ENCODE results near the gene BPIFA3. TPM values are rescaled to one million over a fixed set of nuclear protein-coding genes. Genes with fewer than 3 reads are reported as not detected.
"Not testable (repeated sequence)": the region's sequence is repeated elsewhere in the genome, so short reads cannot be mapped to it uniquely, and the experiment has no call there.

Gene BPIFA3
- total RNA-seq, 3 donors from 2014 or later = not detected

DNA sequence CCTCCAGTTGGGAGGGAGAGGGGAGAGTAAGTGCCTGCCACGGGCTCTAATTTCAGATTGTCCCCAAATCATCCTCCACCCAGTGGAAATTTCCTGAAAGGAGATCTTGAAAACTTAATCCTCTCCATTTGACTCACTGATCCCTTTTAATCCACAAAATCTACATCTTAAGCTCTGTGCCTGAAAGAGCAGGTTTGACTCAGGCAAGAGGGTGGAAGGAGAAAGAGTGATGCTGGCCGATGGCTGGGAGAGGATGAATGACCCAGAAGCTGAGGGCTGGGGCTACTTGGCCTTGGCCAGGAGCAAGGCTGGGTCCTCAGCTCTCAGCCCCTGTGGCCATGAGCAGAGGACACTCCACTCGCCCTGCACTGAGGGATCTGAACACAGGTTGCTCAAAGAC is 41.1 kb upstream of the BPIFA3 start:
- Histone ChIP-seq H3K36me3 (ENCODE audit: low read depth) (no peaks in the 10 kb centered on the region), H3K4me3 (no peak overlapping the region), H3K4me1 (ENCODE audit: low read depth) (no peaks in the 10 kb centered on the region), H3K9me3 (no peaks in the 10 kb centered on the region)
- intact Hi-C loops (cut with DNase I, micrococcal nuclease) = no loop called here
- DNase-seq (no peak), ATAC-seq (no peak)
- TF ChIP-seq, protein P1, sequence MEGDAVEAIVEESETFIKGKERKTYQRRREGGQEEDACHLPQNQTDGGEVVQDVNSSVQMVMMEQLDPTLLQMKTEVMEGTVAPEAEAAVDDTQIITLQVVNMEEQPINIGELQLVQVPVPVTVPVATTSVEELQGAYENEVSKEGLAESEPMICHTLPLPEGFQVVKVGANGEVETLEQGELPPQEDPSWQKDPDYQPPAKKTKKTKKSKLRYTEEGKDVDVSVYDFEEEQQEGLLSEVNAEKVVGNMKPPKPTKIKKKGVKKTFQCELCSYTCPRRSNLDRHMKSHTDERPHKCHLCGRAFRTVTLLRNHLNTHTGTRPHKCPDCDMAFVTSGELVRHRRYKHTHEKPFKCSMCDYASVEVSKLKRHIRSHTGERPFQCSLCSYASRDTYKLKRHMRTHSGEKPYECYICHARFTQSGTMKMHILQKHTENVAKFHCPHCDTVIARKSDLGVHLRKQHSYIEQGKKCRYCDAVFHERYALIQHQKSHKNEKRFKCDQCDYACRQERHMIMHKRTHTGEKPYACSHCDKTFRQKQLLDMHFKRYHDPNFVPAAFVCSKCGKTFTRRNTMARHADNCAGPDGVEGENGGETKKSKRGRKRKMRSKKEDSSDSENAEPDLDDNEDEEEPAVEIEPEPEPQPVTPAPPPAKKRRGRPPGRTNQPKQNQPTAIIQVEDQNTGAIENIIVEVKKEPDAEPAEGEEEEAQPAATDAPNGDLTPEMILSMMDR (IDR thresholded peaks at IDR 0.05) = no peak

- TF ChIP-seq, protein P1 (IDR thresholded peaks at IDR 0.05) = no peak
- ATAC-seq (no peak), DNase-seq (no peak)
- Histone ChIP-seq H3K4me3 (no peak overlapping the region), H3K36me3 (ENCODE audit: low read depth) (no peaks in the 10 kb centered on the region), H3K4me1 (ENCODE audit: low read depth) (no peaks in the 10 kb centered on the region), H3K9me3 (no peaks in the 10 kb centered on the region)
- intact Hi-C loops (cut with DNase I, micrococcal nuclease) = no loop called here
Measured at GRCh38 chr20:33177866-33178265, 39.3 kb upstream of the BPIFA3 start.

GRCh38 chr20:33178726-33179125 is 38.4 kb upstream of the BPIFA3 start:
- Histone ChIP-seq H3K9me3 (no peaks in the 10 kb centered on the region), H3K36me3 (ENCODE audit: low read depth) (no peaks in the 10 kb centered on the region), H3K4me3 (no peak overlapping the region), H3K4me1 (ENCODE audit: low read depth) (no peaks in the 10 kb centered on the region)
- TF ChIP-seq, protein P1 (IDR thresholded peaks at IDR 0.05) = no peak
- intact Hi-C loops (cut with DNase I, micrococcal nuclease) = no loop called here
- DNase-seq = peak in 1 of 3 donors; percentile 8
- peak; percentile 28 for ATAC-seq

GRCh38 chr20:33180169-33180568 is 37.0 kb upstream of the BPIFA3 start:
- DNase-seq = no peak

GRCh38 chr20:33181482-33182093 is 35.6 kb upstream of the BPIFA3 start:
- TF ChIP-seq, protein P1 (IDR thresholded peaks at IDR 0.05) = no peak
- Histone ChIP-seq H3K4me1 (ENCODE audit: low read depth) (no peaks in the 10 kb centered on the region), H3K36me3 (ENCODE audit: low read depth) (no peaks in the 10 kb centered on the region), H3K9me3 (no peaks in the 10 kb centered on the region), H3K4me3 (no peak overlapping the region)
- no peak for DNase-seq
- intact Hi-C loops (cut with DNase I, micrococcal nuclease) = no loop called here
- ATAC-seq = no peak

More at GRCh38 chr20:33180169-33180568, 37.0 kb upstream of the BPIFA3 start:
- H3K4me3 ChIP-seq = no peak overlapping the region
- no peaks in the 10 kb centered on the region for H3K9me3 ChIP-seq
- TF ChIP-seq, protein P1 (IDR thresholded peaks at IDR 0.05) = no peak
- intact Hi-C loops (cut with DNase I, micrococcal nuclease) = no loop called here
- no peak for ATAC-seq
- no peaks in the 10 kb centered on the region for H3K36me3 ChIP-seq (ENCODE audit: low read depth)
- H3K4me1 ChIP-seq (ENCODE audit: low read depth) = no peaks in the 10 kb centered on the region

- Histone ChIP-seq H3K36me3 (ENCODE audit: low read depth) (no peaks in the 10 kb centered on the region), H3K9me3 (no peaks in the 10 kb centered on the region), H3K4me1 (ENCODE audit: low read depth) (no peaks in the 10 kb centered on the region), H3K4me3 (no peak overlapping the region)
- ATAC-seq (no peak), DNase-seq (no peak)
- TF ChIP-seq, protein P1 (IDR thresholded peaks at IDR 0.05) = no peak
- intact Hi-C loops (cut with DNase I, micrococcal nuclease) = no loop called here
Measured at GRCh38 chr20:33183312-33183711, 33.8 kb upstream of the BPIFA3 start.

- H3K4me1 ChIP-seq (ENCODE audit: low read depth); DNase-seq; H3K4me3 ChIP-seq; H3K9me3 ChIP-seq; intact Hi-C loops (cut with DNase I, micrococcal nuclease); ATAC-seq; H3K36me3 ChIP-seq (ENCODE audit: low read depth): not testable (repeated sequence)
Measured at GRCh38 chr20:33185031-33185590, 32.0 kb upstream of the BPIFA3 start.
